ENCODE results near the gene SLC45A1.

GRCh38 chr1:8348777-8349472 is 31.0 kb downstream of the SLC45A1 start:
- TF ChIP-seq CTCF (IDR thresholded peaks at IDR 0.05) (peak; percentile 80 to 94 (median 91)), EP300 (IDR thresholded peaks at IDR 0.05) (no peak), POLR2A (IDR thresholded peaks at IDR 0.05) (no peak)
